Transverse colon (tissue), 4 donors: ENCODE data around the gene DNAH11.

Experiments used
- EP300 ChIP-seq: sonication (generic); formaldehyde crosslinking; IDR thresholded peaks from one replicate; pipeline ENCODE4 v1.6.1; 2017; ENCODE audit warnings: antibody characterized with exemption, low read depth
- POLR2A ChIP-seq: fragments of 450-650 bp; IDR thresholded peaks from one replicate; pipeline ENCODE4 v1.6.1; 2016; ENCODE audit warnings: antibody characterized with exemption, mild to moderate bottlenecking, moderate library complexity
- POLR2AphosphoS5 ChIP-seq, 3 donors: sonication (generic); formaldehyde crosslinking; IDR thresholded peaks; one replicate each; pipeline ENCODE4 v1.6.1; 2016; ENCODE audit warnings: antibody characterized with exemption in 3 of 3
- TF ChIP-seq, protein P1 (sequence below), 5 experiments: fragments of 200-600 bp in 3 of 5; fragments of 450-650 bp in 2 of 5; sonication (generic) in 3 of 5; IDR thresholded peaks; 1 replicate in 2 of 5; 2 replicates in 3 of 5; pipeline ENCODE4 v1.5.1; 2016 to 2017; ENCODE audit warnings: antibody characterized with exemption in 5 of 5, inconsistent platforms in 3 of 5, mild to moderate bottlenecking in 2 of 5, moderate library complexity in 1 of 5

DNA sequence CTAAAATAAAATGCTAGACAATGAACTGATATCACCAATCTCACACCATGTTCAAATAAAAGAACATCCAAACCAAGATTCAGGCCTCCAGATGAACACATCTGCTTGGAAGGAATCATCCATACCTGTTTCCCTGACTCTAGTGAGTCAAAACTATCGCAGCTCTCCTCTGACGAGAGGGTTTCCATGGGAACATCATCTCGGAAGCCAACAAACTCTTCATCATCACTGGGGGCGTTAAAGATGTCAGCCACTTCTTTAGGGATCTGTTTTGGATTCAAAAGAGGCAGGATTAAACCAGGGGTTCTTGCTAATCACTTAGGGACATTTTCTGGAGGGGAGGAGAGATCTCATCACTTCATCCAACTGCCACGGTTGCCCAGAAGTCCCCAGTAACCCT lies 373.8 kb downstream of the DNAH11 start:
- TF ChIP-seq POLR2AphosphoS5 (IDR thresholded peaks at IDR 0.05) (no peak), POLR2A (no peak), EP300 (no peak)
- TF ChIP-seq, protein P1, sequence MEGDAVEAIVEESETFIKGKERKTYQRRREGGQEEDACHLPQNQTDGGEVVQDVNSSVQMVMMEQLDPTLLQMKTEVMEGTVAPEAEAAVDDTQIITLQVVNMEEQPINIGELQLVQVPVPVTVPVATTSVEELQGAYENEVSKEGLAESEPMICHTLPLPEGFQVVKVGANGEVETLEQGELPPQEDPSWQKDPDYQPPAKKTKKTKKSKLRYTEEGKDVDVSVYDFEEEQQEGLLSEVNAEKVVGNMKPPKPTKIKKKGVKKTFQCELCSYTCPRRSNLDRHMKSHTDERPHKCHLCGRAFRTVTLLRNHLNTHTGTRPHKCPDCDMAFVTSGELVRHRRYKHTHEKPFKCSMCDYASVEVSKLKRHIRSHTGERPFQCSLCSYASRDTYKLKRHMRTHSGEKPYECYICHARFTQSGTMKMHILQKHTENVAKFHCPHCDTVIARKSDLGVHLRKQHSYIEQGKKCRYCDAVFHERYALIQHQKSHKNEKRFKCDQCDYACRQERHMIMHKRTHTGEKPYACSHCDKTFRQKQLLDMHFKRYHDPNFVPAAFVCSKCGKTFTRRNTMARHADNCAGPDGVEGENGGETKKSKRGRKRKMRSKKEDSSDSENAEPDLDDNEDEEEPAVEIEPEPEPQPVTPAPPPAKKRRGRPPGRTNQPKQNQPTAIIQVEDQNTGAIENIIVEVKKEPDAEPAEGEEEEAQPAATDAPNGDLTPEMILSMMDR (IDR thresholded peaks at IDR 0.05), result no peak
